AG04450 (cell line): ENCODE results near the gene TTC38. TPM values are rescaled to one million over a fixed set of nuclear protein-coding genes. Genes with fewer than 3 reads are reported as not detected.

Source experiments
- CTCF ChIA-PET: fragments of 300-600, 350-600 bp; formaldehyde crosslinking; extraction: SDS; loops from one replicate; lab custom pipeline; 2022; ENCODE audit warnings: antibody characterized with exemption, inconsistent platforms; lab: Charles Lee
- POLR2A ChIA-PET: fragments of 350-600 bp; formaldehyde crosslinking; extraction: SDS; loops from one replicate; lab custom pipeline; 2021; ENCODE audit warnings: antibody characterized with exemption, inconsistent platforms; lab: Yijun Ruan, JAX
- DNase-seq: peaks from one replicate; pipeline ENCODE4 v3.0.0-alpha.2; 2011; ENCODE audit warnings: low read depth, low spot score
- H3K27ac ChIP-seq: one replicate; pipeline ENCODE4 v1.5.1; 2012; ENCODE audit warnings: low read depth, low read length, control low read depth
- H3K27me3 ChIP-seq: one replicate; pipeline ENCODE4 v1.6.0; 2012; ENCODE audit warnings: low read length; ENCODE audit not compliant: control insufficient read depth, insufficient read depth
- H3K4me3 ChIP-seq: 2 replicates; pipeline ENCODE4 v1.5.1; 2011; ENCODE audit warnings: mild to moderate bottlenecking, low read depth, low read length, control low read depth
- H3K9me3 ChIP-seq: 2 replicates; pipeline ENCODE4 v1.5.1; 2012; ENCODE audit warnings: low read length; ENCODE audit not compliant: control insufficient read depth, insufficient read depth
- polyA plus RNA-seq: library from polyadenylated mRNA; depleted of rRNA; stranded (reverse); fragments of >200 nt; gene quantifications from 2 replicates; pipeline ENCODE4 v1.2.3, GENCODE V29; 2011
- TF ChIP-seq, protein P1 (sequence below): IDR thresholded peaks from 2 replicates; pipeline ENCODE4 v1.5.1; 2011; ENCODE audit warnings: low read depth, low read length, control low read depth, inconsistent platforms

TTC38 gene
- polyA plus RNA-seq, 1 experiment: 23.7 TPM

DNA sequence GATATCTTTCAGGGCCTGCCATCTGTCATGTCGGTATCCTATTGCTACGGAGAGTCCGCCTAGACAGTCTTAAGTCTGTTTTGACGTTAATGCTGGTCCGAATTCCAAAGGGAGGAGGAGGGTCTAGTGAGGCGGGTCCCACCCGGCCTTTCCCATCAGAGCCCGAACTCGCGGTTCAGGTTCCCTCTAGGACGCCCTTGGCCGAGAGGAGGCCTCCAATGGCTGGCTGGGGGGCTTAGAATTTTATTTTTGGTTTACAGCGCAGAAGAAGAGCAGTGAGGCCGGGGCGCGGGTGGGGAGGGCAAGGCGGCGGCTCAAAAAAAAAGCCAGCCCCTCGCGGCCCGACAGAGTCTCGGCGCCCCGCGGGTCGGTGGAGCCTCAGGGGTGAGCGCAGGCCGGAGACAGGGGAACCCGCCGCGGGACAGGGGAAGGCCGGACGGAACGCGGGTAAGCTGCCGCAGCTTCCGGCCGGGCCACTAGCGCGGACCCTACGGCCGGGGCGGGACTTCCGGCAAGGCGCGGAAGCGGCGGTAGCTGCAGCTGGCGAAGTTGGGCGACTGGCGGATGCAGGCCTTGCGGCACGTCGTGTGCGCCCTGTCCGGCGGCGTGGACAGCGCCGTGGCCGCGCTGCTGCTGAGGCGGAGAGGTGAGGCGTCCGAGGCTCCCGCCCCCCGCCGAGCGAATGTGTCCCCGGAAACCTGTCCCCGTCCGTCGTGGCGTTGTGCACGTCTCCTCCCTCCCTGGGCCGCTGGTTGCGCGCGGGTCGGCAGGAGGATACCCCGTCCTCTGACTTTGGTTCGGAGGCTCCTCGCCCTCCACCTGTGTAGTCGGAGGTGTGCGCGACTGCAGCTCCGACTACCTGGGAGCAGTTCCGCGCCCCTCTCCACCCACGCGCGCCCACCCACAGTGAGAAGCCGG, 67.7 kb downstream of the TTC38 start, which contains the start of gene TRMU:
Gene TRMU, plus strand, starts transcription at position 514 of the 918 bp plus-strand sequence. Its CDS starts 51 bp downstream, at position 565.
- Histone ChIP-seq H3K27me3 (no peaks in the 10 kb centered on the region), H3K9me3 (no peaks in the 10 kb centered on the region; the same call in 1 of the 2 replicates), H3K27ac (peak within 1 kb of the TSS; percentile 85), H3K4me3 (peak within 1 kb of the TSS; percentile 96)
- peak; percentile 53 for DNase-seq
- ChIA-PET CTCF (interaction anchor here (0.7 kb wide), 1 partner anchor 45 kb away, joined by 3 read pairs; no protein-coding TSS in a partner anchor), POLR2A (interaction anchor here (0.6 kb wide), 1 partner anchor 193 kb away, joined by 6 read pairs; no protein-coding TSS in a partner anchor)
- TF ChIP-seq, protein P1, sequence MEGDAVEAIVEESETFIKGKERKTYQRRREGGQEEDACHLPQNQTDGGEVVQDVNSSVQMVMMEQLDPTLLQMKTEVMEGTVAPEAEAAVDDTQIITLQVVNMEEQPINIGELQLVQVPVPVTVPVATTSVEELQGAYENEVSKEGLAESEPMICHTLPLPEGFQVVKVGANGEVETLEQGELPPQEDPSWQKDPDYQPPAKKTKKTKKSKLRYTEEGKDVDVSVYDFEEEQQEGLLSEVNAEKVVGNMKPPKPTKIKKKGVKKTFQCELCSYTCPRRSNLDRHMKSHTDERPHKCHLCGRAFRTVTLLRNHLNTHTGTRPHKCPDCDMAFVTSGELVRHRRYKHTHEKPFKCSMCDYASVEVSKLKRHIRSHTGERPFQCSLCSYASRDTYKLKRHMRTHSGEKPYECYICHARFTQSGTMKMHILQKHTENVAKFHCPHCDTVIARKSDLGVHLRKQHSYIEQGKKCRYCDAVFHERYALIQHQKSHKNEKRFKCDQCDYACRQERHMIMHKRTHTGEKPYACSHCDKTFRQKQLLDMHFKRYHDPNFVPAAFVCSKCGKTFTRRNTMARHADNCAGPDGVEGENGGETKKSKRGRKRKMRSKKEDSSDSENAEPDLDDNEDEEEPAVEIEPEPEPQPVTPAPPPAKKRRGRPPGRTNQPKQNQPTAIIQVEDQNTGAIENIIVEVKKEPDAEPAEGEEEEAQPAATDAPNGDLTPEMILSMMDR: no peak

DNA sequence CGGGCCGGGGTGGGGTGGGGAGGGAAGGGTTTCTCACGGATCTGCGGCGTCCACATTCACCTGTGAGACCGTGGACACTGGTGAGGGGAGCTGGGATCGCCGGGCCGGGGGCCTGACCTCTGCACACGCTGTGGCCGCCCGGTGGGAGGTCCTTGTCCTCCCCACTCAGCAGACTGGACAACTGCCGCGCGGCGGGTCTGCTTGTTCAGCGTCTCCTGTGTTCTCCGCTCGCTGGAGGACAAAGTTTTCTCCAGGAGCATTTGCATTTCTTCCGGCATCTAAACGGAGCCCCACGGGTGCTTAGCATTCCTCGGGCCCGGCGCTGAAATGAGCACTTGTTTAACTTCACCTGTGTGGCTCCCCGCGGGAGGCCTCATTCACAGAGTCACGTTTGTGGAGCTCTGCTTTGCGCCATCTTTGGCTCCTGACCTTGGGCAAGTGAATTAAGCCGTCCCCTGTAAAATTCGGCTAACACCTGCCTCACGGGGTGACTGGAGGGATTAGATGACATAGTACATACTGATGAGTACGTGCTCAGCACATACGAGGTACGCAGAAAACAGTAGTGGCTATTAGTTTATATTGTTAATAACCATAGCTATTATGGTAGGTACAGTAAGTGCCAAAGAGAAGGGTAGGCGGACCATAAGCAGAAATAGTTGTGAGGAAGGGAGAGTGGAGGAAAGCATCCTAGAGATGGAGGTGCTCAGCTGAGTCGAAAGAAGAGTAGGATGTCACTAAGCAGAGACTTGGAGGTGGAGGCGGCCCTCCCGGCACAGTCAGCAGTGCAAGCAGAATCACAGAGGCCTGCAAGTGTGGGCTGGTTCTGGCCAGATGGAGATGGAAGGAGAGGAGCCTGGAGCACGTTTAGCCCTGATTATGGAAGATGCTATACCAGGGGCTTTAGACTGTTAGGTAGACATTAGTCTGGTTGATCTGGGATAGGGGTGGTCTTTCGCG, 68.6 kb downstream of the TTC38 start:
- POLR2A ChIA-PET: interaction anchor here (0.6 kb wide), 1 partner anchor 107 kb away, joined by 7 read pairs; no protein-coding TSS in a partner anchor
- Histone ChIP-seq H3K27me3 (no peaks in the 10 kb centered on the region), H3K27ac (no peak overlapping the region), H3K4me3 (peak overlapping the region; percentile 96), H3K9me3 (no peaks in the 10 kb centered on the region; the same call in 1 of the 2 replicates)
- no peak for DNase-seq
- CTCF ChIA-PET: interaction anchor here (0.7 kb wide), 1 partner anchor 46 kb away, joined by 3 read pairs; no protein-coding TSS in a partner anchor
- TF ChIP-seq, protein P1: no peak

DNA sequence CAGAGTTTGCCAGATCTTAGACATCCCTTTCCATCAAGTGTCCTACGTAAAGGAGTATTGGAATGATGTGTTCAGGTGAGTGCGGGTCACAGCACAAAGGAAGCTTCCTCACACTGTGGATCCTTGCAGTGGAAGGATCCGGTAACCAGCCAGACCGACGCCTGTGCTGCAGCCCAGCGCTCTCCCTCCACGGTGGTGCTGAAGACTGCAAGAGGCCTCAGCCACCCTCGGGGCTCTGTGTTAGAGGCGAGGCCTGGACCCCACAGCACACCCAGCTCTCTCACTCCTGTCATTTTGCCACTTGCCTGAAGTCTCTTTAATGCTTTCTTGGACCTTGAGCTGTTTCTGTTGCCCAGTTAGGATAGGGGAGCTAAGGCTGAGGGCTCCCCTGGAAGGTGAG, 70.1 kb downstream of the TTC38 start:
- TF ChIP-seq, protein P1: no peak
- H3K9me3 ChIP-seq: no peaks in the 10 kb centered on the region; the same call in 1 of the 2 replicates
- ChIA-PET CTCF (no interaction called here), POLR2A (no interaction called here)
- no peak for DNase-seq
- no peak overlapping the region for H3K27ac ChIP-seq
- no peaks in the 10 kb centered on the region for H3K27me3 ChIP-seq
- H3K4me3 ChIP-seq: no peak overlapping the region

DNA sequence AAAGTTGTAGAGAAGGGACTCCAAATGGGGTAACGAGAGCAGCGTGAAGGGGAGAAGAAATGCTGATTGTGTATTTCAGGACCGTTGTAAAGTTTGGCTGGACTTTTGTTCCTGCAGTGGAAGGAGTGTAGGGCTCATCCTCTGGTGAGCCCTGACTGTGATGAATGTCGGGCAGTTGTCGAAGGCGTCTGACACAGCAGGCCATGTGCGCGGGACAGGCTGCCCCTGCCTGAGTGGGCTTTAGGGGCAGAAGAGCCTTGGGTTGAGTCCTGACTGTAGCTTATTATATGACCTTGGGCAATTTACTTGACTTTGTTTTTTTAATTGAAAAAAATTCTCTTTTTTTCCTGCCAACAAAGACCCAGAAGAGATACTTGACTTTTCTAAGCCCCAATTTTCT, 70.8 kb downstream of the TTC38 start:
- no peak for DNase-seq
- no peaks in the 10 kb centered on the region for H3K27me3 ChIP-seq
- CTCF ChIA-PET: no interaction called here
- H3K9me3 ChIP-seq: no peaks in the 10 kb centered on the region; the same call in 1 of the 2 replicates
- TF ChIP-seq, protein P1: no peak
- POLR2A ChIA-PET: no interaction called here
- H3K27ac ChIP-seq: no peak overlapping the region
- H3K4me3 ChIP-seq: no peak overlapping the region
